ENCODE data around the gene FAT1.

The FAT1 gene

DNA sequence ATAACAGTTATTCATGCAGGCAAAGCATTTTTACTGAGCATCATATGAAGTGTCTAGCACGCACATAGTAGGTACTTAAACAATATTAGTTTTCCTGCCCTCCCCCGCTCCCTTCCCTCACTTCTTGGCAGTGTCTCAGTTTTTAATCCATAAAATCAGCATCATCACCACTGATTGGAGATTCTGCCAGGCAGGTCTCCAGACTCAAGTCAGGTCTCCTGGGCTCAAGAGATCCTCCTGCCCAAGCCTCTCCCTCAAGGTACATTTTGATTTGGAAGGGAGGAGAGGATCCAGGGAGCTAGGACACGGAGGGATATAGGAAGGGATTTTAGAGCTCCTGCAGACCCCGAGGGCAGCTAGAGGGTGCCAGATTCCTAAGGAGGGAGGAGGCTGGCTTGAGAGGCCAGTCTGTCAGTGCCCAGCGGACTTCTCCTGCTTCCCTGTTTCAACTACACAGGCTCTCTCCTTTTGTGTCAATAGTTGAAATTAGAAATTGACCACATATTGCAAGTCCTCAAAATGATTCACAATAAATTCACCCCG lies 4.4 kb upstream of the FAT1 start:
- TF ChIP-seq, protein P1, sequence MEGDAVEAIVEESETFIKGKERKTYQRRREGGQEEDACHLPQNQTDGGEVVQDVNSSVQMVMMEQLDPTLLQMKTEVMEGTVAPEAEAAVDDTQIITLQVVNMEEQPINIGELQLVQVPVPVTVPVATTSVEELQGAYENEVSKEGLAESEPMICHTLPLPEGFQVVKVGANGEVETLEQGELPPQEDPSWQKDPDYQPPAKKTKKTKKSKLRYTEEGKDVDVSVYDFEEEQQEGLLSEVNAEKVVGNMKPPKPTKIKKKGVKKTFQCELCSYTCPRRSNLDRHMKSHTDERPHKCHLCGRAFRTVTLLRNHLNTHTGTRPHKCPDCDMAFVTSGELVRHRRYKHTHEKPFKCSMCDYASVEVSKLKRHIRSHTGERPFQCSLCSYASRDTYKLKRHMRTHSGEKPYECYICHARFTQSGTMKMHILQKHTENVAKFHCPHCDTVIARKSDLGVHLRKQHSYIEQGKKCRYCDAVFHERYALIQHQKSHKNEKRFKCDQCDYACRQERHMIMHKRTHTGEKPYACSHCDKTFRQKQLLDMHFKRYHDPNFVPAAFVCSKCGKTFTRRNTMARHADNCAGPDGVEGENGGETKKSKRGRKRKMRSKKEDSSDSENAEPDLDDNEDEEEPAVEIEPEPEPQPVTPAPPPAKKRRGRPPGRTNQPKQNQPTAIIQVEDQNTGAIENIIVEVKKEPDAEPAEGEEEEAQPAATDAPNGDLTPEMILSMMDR (conservative IDR thresholded peaks at IDR 0.05; ENCODE audit: low read depth, low read length) = peak; percentile 35
- DNase-seq (ENCODE audit: low read depth) = peak; percentile 47
- H3K4me3 ChIP-seq (ENCODE audit: low read depth, low read length) = no peak overlapping the region

DNA sequence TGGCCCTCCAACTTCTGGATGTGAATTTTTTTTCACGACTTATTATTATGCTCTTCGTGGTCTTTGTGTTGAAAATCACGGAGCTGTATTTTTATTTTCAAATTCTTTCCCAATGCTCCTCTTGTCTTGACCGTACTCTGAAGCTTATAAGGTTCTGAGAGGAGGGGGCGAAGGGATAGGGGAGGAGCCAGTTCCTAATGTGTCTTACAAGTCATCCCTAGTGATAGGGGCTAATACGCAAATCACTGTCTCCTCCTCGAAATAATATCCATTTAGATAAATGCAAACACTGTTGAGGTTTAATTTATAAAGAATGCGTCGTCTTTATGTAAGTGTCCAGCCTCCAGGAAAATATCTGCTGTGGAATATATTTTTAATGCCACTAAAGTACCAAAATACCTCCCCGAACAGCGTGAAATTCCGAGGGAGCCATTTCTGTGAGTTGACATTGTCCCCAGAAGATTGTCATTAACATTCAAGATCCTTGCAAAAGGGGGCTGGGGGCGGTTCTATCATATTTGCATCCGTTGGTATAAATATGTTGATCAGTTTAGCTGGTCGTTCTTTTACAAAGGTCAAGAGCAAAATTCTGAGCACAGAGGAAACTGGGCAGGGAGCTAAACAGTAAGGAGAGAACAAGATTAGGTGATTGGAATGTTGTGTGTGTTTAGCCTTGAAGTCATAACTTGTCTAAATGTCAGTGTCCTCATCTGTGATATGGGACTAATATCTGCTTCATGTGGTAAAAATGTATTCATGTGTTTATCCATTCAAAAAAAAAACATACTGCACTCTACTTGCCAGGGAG lies 3.7 kb upstream of the FAT1 start:
- TF ChIP-seq, protein P1 (conservative IDR thresholded peaks at IDR 0.05; ENCODE audit: low read depth, low read length) = no peak
- no peak for DNase-seq (ENCODE audit: low read depth)
- peak overlapping the region; percentile 65 for H3K4me3 ChIP-seq (ENCODE audit: low read depth, low read length)

DNA sequence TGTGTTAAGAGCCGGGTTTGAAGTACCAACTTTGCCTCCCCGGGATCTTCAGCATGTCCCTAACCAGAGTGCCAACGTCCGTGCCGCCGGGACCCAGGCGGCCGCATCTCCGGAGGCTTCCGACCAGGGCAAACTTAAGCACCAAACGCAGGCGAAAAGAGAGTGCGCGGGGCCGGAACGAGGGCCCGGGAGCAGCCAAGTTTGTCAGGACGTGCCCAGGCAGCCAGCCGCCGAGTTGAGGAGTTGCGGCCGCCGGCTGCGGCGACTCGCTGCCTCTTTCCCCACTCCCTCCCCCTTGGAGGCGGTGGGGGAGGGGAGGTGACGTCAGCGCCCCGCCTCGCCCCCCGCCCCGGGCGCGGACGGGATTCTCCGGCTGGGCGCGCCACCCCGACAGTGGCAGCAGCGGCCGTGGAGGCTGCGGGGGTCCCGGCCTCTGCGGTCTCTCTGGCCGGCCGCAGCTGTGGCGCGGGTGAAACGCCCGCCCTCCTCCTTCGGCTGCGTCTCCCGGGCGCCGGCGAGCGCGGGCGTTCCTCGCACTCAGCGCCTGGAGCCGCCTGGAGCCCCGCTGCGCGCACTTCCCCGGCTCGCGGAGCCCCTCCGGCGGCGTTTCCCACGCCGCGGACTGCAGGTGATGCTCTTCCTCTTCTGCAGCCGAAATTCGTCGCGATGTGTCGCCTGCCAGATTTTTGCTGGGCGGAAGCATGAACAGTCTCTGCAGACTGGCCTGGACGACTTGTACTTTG lies 2.9 kb upstream of the FAT1 start:
- DNase-seq (ENCODE audit: low read depth) = peak; percentile 83
- peak overlapping the region; percentile 65 for H3K4me3 ChIP-seq (ENCODE audit: low read depth, low read length)
- TF ChIP-seq, protein P1 (conservative IDR thresholded peaks at IDR 0.05; ENCODE audit: low read depth, low read length) = no peak

DNA sequence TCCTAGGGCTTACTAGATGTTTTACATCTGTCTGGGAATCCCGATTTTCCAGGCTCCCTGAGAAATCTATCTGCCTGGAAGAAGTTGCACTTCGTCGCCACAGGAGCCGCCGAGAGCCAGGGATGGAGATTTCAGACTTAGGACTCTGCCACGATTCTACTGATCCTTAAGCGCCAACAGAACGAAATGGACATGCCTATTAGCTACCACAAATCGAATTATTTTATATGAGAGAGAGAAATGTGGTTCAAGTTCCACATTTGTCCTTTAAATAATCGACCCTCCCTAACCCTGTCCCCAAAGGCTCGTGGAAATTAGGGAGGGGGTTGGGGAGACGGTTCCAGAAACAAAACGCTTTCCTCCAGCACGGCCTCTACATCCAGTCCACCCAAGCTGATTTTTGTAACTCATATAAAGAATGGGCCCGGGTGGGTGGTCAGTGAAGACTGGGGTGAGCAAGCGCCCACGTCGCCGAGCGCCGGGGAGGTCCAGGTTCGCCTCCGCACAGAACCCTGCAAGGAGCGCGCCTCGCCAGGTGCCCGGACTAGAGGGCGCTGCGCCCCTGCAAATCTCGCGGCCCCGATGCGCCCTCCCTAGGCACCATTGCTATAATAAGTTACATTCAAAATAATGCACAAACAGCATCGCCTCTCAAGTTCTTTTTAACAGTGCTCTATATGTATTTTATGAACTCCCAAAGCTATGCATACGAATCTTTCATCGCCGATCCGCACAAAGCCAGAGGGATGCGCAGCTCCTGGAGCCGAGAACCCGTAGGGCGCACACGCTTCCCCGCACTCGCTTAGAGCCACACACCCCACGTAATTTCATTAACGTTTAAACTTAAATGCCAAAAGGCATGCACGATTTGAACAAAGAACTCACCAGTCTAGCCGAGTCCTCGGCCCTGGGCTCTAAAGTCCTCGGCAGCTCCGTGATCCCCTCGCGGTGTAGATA lies 2.1 kb upstream of the FAT1 start:
- TF ChIP-seq, protein P1 (conservative IDR thresholded peaks at IDR 0.05; ENCODE audit: low read depth, low read length) = peak; percentile 81
- DNase-seq (ENCODE audit: low read depth) = peak; percentile 93
- H3K4me3 ChIP-seq (ENCODE audit: low read depth, low read length) = peak overlapping the region; percentile 65

DNA sequence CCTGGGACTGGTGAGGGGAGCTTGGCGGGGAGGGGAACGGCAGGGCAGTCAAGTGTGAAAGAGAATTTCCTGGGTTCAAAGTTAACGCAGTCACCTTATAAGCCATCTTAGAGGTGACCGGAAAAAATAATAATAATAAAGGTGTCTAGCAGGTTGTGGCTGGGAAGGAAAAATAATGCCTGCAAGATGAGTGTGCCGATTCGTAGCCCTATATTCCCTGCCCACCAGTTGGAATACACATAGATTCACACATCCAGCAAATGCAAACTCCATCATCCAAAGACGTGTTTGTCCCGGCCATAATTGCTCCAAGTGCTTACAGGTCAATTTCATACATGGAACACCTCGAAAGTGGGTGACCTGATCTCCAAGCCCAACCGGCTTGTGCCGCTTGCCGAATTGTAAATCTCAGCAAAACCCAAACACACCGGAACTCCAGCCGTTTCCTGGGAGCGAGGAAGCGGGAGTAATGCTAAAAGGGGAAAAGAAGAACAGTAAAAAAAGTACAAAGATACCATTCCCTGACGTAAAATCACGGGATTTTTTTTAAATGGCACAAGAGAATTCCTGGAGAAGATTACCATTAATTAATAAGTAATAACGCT lies 1.3 kb upstream of the FAT1 start:
- peak; percentile 58 for DNase-seq (ENCODE audit: low read depth)
- H3K4me3 ChIP-seq (ENCODE audit: low read depth, low read length) = peak overlapping the region; percentile 65
- TF ChIP-seq, protein P1 (conservative IDR thresholded peaks at IDR 0.05; ENCODE audit: low read depth, low read length) = no peak

All from choroid plexus epithelial cell (primary cell).